ENCODE measurements around the gene SLC66A2.
"Not testable (repeated sequence)": the region's sequence is repeated elsewhere in the genome, so short reads cannot be mapped to it uniquely, and the experiment has no call there.

The SLC66A2 gene

GRCh38 chr18:79877163-79878091 is 74.0 kb downstream of the SLC66A2 start:
- DNase-seq, result no peak

- no peak for DNase-seq
These were observed 75.0 kb downstream of the SLC66A2 start for GRCh38 chr18:79876497-79876896.

- DNase-seq, result no peak
These were observed 75.5 kb downstream of the SLC66A2 start for GRCh38 chr18:79875931-79876461.

- DNase-seq, result no peak
These were observed 75.9 kb downstream of the SLC66A2 start for GRCh38 chr18:79875531-79875919.

- no peak for DNase-seq
These were observed 76.6 kb downstream of the SLC66A2 start for GRCh38 chr18:79874553-79875530.

- no peak for DNase-seq
These were observed 77.9 kb downstream of the SLC66A2 start for GRCh38 chr18:79873449-79874110.

GRCh38 chr18:79872527-79873444 is 78.7 kb downstream of the SLC66A2 start:
- DNase-seq, result no peak

GRCh38 chr18:79871481-79872091 is 79.9 kb downstream of the SLC66A2 start:
- no peak for DNase-seq

GRCh38 chr18:79871026-79871390 is 80.4 kb downstream of the SLC66A2 start:
- no peak for DNase-seq

- no peak for DNase-seq
These were observed 81.0 kb downstream of the SLC66A2 start for GRCh38 chr18:79870301-79871025.

GRCh38 chr18:79869591-79870300 is 81.7 kb downstream of the SLC66A2 start:
- DNase-seq, result no peak

- DNase-seq, result no peak
These were observed 82.5 kb downstream of the SLC66A2 start for GRCh38 chr18:79868811-79869541.

- DNase-seq, result no peak
These were observed 83.2 kb downstream of the SLC66A2 start for GRCh38 chr18:79868168-79868784.

GRCh38 chr18:79867666-79868065 is 83.8 kb downstream of the SLC66A2 start:
- no peak for DNase-seq

GRCh38 chr18:79866889-79867574 is 84.4 kb downstream of the SLC66A2 start:
- DNase-seq, result no peak

GRCh38 chr18:79865951-79866350 is 85.5 kb downstream of the SLC66A2 start:
- DNase-seq, result not testable (repeated sequence)

- DNase-seq, result not testable (repeated sequence)
These were observed 86.5 kb downstream of the SLC66A2 start for GRCh38 chr18:79864955-79865354.

All from NCI-H774 (cell line).